ENCODE results near the gene PALM. TPM values are rescaled to one million over a fixed set of nuclear protein-coding genes. Genes with fewer than 3 reads are reported as not detected.

PALM gene
- total RNA-seq, 4 donors from 2014 or later, result 42.8 to 119 (median 70.8) TPM

GRCh38 chr19:796692-797527 is 88.2 kb downstream of the PALM start, which contains the start of gene PTBP1:
Gene PTBP1, plus strand, starts transcription at chr19:797452. Its CDS starts 46 bp downstream, at chr19:797498.
- peak within 1 kb of the TSS; percentile 95 to 100 (median 99) for H3K27ac ChIP-seq (replicated peaks in 1 of 4)
- intact Hi-C loops (cut with DNase I), result no loop called here
- under 1% methylated on average over 19 of the region's 83 CpGs for WGBS
- H3K36me3 ChIP-seq, result peaks cover 0 to 33% (median 16%) of the 10 kb centered on the region in 4 donors
- peak; percentile 100 for DNase-seq (ENCODE audit: extremely low spot score)
- H3K4me1 ChIP-seq, result peaks cover 52 to 63% (median 60%) of the 10 kb centered on the region in 4 donors
- TF ChIP-seq POLR2A (IDR thresholded peaks at IDR 0.05; ENCODE audit: low read depth), result peak; percentile 54
- peak in 1 of 3 experiments; percentile 19 for TF ChIP-seq CTCF (IDR thresholded peaks at IDR 0.05)
- no peak for TF ChIP-seq EP300 (IDR thresholded peaks at IDR 0.05)
- TF ChIP-seq POLR2AphosphoS5 (IDR thresholded peaks at IDR 0.05), result peak; percentile 86 to 97
- H3K9me3 ChIP-seq, result no peaks in the 10 kb centered on the region
- no peaks in the 10 kb centered on the region for H3K27me3 ChIP-seq
- H3K4me3 ChIP-seq, result peak within 1 kb of the TSS; percentile 90 to 98 (median 96)

Other genes with a start within 250 kb of the PALM start
- gene SHC2, start 247.9 kb upstream of the PALM start, total RNA-seq, result 10 to 100 TPM; 11.2 to 35.6 (median 18.7) TPM
- under 1 TPM in 2 of 4 donors, not detected in 2; 0.17 to 0.42 TPM for gene MADCAM1, start 212.4 kb upstream of the PALM start, total RNA-seq
- 10 to 100 TPM; 61.7 to 86.6 (median 64.4) TPM for gene TPGS1, start 201.4 kb upstream of the PALM start, total RNA-seq
- gene CDC34, start 177.2 kb upstream of the PALM start, total RNA-seq, result 100 to 1,000 TPM in 1 of 4 donors, 10 to 100 TPM in 3; 62.5 to 100 (median 76.2) TPM
- under 1 TPM in 2 of 4 donors, not detected in 2; 0.50 to 0.58 TPM for gene GZMM, start 164.9 kb upstream of the PALM start, total RNA-seq
- gene BSG, start 136.3 kb upstream of the PALM start, total RNA-seq, result 100 to 1,000 TPM; 304 to 416 (median 362) TPM
- under 1 TPM; 0.19 to 0.50 (median 0.41) TPM for gene HCN2, start 119.1 kb upstream of the PALM start, total RNA-seq
- gene POLRMT, start 75.4 kb upstream of the PALM start, total RNA-seq, result 10 to 100 TPM; 20.8 to 40.7 (median 30.4) TPM
- gene FGF22, start 69.1 kb upstream of the PALM start, total RNA-seq, result 1 to 10 TPM in 2 of 4 donors, under 1 TPM in 2; 0.50 to 2.1 (median 1.4) TPM
- 10 to 100 TPM; 41.5 to 63.5 (median 62.3) TPM for gene RNF126, start 45.7 kb upstream of the PALM start, total RNA-seq
- gene FSTL3, start 32.5 kb upstream of the PALM start, total RNA-seq, result 100 to 1,000 TPM; 115 to 226 (median 217) TPM
- under 1 TPM in 1 of 4 donors, not detected in 3; 0.34 TPM for gene PRSS57, start 13.5 kb upstream of the PALM start, total RNA-seq
- 1 to 10 TPM in 1 of 4 donors, not detected in 3; 2.0 TPM for gene MISP, start 42.2 kb downstream of the PALM start, total RNA-seq
- gene PTBP1, start 88.5 kb downstream of the PALM start, total RNA-seq, result 100 to 1,000 TPM in 1 of 4 donors, 10 to 100 TPM in 3; 76.8 to 110 (median 95.3) TPM
- gene PLPPR3, start 113.0 kb downstream of the PALM start, total RNA-seq, result not detected
- 1 to 10 TPM in 1 of 4 donors, under 1 TPM in 1, not detected in 2; 0.40 to 1.3 TPM for gene AZU1, start 118.9 kb downstream of the PALM start, total RNA-seq
- gene PRTN3, start 132.1 kb downstream of the PALM start, total RNA-seq, result 1 to 10 TPM in 1 of 4 donors, not detected in 3; 1.2 TPM
- gene ELANE, start 143.4 kb downstream of the PALM start, total RNA-seq, result 1 to 10 TPM in 3 of 4 donors, under 1 TPM in 1; 0.45 to 3.3 (median 1.6) TPM
- 1,000 to 10,000 TPM in 1 of 4 donors, 100 to 1,000 TPM in 3; 298 to 1,068 (median 643) TPM for gene CFD, start 150.7 kb downstream of the PALM start, total RNA-seq
- 10 to 100 TPM; 26.3 to 50.9 (median 37.2) TPM for gene MED16, start 184.3 kb downstream of the PALM start, total RNA-seq
- gene RNU6-9, start 184.5 kb downstream of the PALM start, total RNA-seq, result not detected
- 10 to 100 TPM; 32.0 to 52.5 (median 40.0) TPM for gene R3HDM4, start 204.3 kb downstream of the PALM start, total RNA-seq
- gene KISS1R, start 208.4 kb downstream of the PALM start, total RNA-seq, result not detected
- 1 to 10 TPM; 2.9 to 8.4 (median 5.0) TPM for gene ARID3A, start 217.1 kb downstream of the PALM start, total RNA-seq